T-helper 17 cell (primary cell): ENCODE data around the gene ZDBF2. TPM values are rescaled to one million over a fixed set of nuclear protein-coding genes. Genes with fewer than 3 reads are reported as not detected.
"Not testable (repeated sequence)": the region's sequence is repeated elsewhere in the genome, so short reads cannot be mapped to it uniquely, and the experiment has no call there.

Source experiments
- ATAC-seq: fragments of 150-1000 bp; cut with Tn5 transposase; 2 replicates; pipeline ENCODE4 v1.10.0; 2021; ENCODE audit warnings: mild to moderate bottlenecking, moderate library complexity
- DNase-seq, 3 donors: peaks; one replicate each; pipeline versions ENCODE4 v3.0.0 to v3.0.0-alpha.2; 2020 to 2021
- H3K9me3 ChIP-seq: one replicate; pipeline ENCODE4 v1.7.0; 2013; ENCODE audit warnings: low read length, mild to moderate bottlenecking; ENCODE audit not compliant: control insufficient read depth, poor library complexity, severe bottlenecking
- H3K27ac Mint-ChIP-seq: one replicate; pipeline ENCODE4 v1.8.0; 2022; ENCODE audit warnings: mild to moderate bottlenecking, moderate library complexity, mixed read lengths
- H3K27me3 Mint-ChIP-seq: one replicate; pipeline ENCODE4 v1.8.0; 2022; ENCODE audit warnings: mixed read lengths
- H3K36me3 Mint-ChIP-seq: one replicate; pipeline ENCODE4 v1.8.0; 2022; ENCODE audit warnings: low read depth, mixed read lengths
- H3K4me1 Mint-ChIP-seq: one replicate; pipeline ENCODE4 v1.8.0; 2022; ENCODE audit warnings: mild to moderate bottlenecking, mixed read lengths
- H3K4me3 Mint-ChIP-seq: one replicate; pipeline ENCODE4 v1.8.0; 2022; ENCODE audit warnings: mild to moderate bottlenecking, moderate library complexity, mixed read lengths
- total RNA-seq, 4 donors: library from RNA in 2 of 4; stranded (reverse) in 2 of 4; gene quantifications; one replicate each; pipeline ENCODE4 v1.2.3 and lab custom pipeline; 2022 to 2026

Gene ZDBF2
- total RNA-seq, 2 donors from 2014 or later: 14.0 to 23.2 TPM

DNA sequence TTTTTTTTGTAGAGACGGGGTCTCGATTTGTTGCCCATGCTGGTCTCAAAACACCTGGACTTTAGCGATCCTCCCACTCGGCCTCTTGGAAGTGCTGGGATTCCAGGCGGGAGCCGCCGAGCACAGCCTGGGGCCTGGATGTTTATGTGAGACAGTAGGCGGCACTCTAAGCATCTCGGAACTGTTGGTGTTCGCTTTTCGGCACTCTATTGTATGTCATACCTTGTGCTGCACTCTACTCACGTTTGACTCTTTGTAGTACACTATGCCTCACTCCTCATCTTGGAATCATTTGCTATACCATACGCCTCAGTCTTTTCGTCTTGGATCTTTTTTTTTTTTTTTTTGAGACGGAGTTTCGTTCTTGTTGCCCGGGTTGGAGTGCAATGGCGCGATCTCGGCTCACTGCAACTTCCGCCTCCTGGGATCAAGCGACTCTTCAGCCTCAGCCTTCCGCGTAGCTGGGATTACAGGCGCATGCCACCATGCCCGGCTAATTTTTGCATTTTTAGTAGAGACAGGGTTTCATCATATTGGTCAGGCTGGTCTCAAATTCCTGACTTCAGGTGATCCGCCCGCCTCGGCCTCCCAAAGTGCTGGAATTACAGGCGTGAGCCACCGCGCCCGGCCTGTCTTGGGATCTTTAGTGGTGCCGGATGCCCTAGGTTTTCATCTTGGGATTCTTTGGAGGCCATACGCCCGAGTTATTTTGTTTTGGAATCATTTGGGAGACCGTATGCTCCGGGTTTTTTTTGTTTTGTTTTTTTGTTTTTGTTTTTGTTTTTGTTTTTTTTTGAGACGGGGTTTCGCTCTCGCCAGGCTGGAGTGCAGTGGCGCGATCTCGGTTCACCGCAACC lies 24.2 kb upstream of the ZDBF2 start:
- Mint-ChIP-seq H3K36me3 (peaks cover 2% of the 10 kb centered on the region), H3K27me3 (peaks cover 54% of the 10 kb centered on the region), H3K27ac (no peak overlapping the region), H3K4me3 (peak overlapping the region; percentile 80), H3K4me1 (peaks cover 3% of the 10 kb centered on the region)
- peak; percentile 74 for ATAC-seq
- no peak for DNase-seq
- H3K9me3 ChIP-seq: no peaks in the 10 kb centered on the region

DNA sequence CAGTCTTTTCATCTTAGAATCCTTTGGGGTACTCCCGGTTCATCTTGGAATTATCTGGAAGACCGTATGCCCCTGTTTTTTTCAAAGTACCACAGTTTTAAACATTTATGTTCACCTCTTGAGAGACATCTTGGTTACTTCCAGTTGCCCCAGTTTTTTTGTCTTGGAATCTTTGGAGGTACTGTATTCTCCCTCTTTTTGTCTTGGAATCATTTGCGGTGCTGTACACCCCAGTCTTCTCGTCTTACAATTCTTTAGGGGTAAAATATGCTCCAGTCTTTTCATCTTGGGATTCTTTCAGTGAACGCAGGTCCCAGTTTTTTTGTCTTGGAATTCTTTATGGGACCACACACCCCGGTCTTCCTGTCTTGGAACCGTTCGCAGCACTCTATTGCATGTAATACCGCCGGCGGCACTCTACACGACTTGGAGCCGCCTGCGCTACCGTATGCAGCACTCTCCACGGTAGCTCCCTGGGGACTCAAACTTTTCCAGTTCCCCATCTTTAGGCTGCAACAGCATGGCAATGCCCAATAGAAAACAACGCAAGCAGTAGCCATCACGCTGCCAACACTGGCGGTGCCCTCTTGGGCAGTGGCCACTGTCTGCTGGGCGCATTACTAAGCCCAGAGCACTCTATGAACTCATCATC lies 21.2 kb upstream of the ZDBF2 start:
- Mint-ChIP-seq H3K4me1 (peaks cover 5% of the 10 kb centered on the region), H3K27ac (peak overlapping the region; percentile 27), H3K4me3 (no peak overlapping the region), H3K27me3 (peaks cover 61% of the 10 kb centered on the region), H3K36me3 (peaks cover 5% of the 10 kb centered on the region)
- ATAC-seq (no peak), DNase-seq (no peak)
- no peaks in the 10 kb centered on the region for H3K9me3 ChIP-seq

DNA sequence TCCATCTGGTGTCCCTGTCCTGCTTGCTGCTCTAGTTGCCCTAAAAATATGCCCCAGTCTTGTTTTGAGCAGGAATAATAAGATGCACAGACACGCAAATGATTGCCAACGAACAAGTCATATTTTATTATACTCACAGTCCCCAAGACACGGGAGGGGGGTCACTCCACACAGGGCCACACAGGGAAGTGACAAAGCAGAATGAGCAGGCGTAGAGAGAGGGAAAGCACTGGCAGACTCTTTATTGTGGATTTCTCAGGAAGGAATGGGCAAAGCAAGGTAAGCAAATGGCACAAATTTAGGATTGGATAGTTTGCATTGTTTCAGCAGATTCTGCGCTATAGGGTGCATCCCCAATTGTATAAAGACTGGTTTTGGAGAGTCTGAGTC lies 20.7 kb upstream of the ZDBF2 start:
- Mint-ChIP-seq H3K36me3 (peaks cover 5% of the 10 kb centered on the region), H3K4me3 (no peak overlapping the region), H3K27ac (no peak overlapping the region), H3K4me1 (peaks cover 5% of the 10 kb centered on the region), H3K27me3 (peaks cover 61% of the 10 kb centered on the region)
- no peak for ATAC-seq
- no peak for DNase-seq
- no peaks in the 10 kb centered on the region for H3K9me3 ChIP-seq

DNA sequence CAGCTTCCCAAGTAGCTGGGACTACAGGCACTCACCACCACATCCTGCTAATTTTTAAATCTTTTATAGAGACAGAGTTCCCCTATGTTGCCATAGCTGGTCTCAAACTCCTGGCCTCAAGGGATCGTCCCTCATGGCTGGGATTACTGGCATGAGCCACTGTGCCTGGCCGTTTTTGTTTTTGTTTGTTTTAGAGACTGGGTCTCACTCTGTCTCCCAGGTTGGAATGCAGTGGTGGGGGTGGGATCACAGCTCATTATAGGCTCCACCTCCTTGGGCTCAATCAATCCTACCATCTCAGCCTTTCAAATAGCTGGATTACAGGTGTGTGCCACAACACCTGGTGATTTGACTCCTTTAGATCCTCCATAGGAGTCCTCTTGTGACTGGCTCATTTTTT lies 19.5 kb upstream of the ZDBF2 start:
- no peak for ATAC-seq
- Mint-ChIP-seq H3K36me3 (peaks cover 8% of the 10 kb centered on the region), H3K4me3 (no peak overlapping the region), H3K4me1 (peaks cover 9% of the 10 kb centered on the region), H3K27me3 (peaks cover 63% of the 10 kb centered on the region), H3K27ac (no peak overlapping the region)
- no peaks in the 10 kb centered on the region for H3K9me3 ChIP-seq
- no peak for DNase-seq

DNA sequence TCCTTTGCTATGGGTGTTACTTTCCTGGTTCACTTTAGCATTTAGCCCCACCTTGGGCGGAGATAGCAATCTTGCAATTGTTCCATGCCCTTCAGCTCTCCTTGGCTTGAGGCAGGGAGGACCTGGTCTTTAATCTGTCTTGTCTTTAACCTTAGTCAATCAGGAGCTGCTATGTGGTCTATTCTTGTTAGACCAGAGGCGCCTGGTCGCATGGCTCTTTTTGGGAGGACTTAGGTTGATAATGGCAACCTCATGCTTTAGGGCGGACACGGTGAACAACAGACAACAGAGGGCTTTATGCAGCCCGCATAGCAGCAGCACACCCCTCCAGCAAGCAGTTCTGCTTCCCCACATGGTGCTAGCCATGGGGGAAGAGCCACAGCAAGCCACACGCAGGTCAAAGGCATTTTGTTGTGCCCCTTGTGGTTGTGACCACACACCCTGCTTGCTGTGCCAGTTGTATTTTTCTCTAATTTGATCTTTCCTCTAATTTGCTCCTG lies 17.7 kb upstream of the ZDBF2 start:
- no peak overlapping the region for H3K4me3 Mint-ChIP-seq
- H3K9me3 ChIP-seq: no peaks in the 10 kb centered on the region
- ATAC-seq: no peak
- peaks cover 16% of the 10 kb centered on the region for H3K4me1 Mint-ChIP-seq
- peaks cover 8% of the 10 kb centered on the region for H3K36me3 Mint-ChIP-seq
- peaks cover 66% of the 10 kb centered on the region for H3K27me3 Mint-ChIP-seq
- H3K27ac Mint-ChIP-seq: no peak overlapping the region
- no peak for DNase-seq

DNA sequence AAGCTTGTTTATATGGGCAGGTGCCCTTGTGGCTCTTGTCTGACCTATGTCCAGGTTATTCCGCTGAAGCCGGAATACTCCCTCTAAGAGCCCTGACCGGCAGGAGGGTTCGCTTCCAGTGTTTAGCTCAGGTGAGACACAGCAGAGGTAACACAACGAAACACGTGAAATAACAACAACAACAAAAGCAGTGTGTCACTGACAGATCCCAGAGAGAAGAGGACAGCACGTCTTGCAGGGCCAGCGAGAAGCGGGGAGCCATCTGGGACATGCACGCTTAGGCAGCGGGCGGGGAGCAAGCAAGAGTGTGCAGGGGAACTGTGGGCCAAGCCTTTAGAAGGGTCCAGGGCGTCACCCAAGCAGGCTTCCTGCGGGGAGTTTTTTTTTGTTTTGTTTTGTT lies 17.1 kb upstream of the ZDBF2 start:
- Mint-ChIP-seq H3K4me1 (peaks cover 16% of the 10 kb centered on the region), H3K27ac (no peak overlapping the region)

DNA sequence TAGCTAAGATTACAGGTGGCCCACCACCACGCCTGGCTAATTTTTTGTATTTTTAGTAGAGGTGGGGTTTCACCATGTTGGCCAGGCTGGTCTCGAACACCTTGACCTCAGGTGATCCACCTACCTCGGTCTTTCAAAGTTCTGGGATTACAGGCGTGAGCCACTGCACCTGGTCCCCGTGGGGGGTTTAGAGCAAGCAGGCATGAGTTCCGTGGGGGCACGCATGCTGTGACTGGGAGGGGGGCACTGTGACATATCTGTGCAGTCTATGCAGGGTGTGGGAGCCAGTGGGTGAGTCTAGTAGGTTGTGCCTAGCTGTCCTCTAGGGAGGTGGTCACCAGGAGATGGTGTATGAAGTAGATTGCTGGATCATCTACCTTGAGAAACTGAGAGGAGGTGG lies 16.6 kb upstream of the ZDBF2 start:
- Mint-ChIP-seq H3K27ac (no peak overlapping the region), H3K36me3 (peaks cover 6% of the 10 kb centered on the region), H3K4me3 (no peak overlapping the region), H3K27me3 (peaks cover 69% of the 10 kb centered on the region), H3K4me1 (peaks cover 17% of the 10 kb centered on the region)
- no peak for DNase-seq
- ATAC-seq: no peak
- H3K9me3 ChIP-seq: no peaks in the 10 kb centered on the region

More for the DNA sequence above, 17.1 kb upstream of the ZDBF2 start:
- H3K36me3 Mint-ChIP-seq: peaks cover 8% of the 10 kb centered on the region
- H3K27me3 Mint-ChIP-seq: peaks cover 69% of the 10 kb centered on the region
- no peak for ATAC-seq
- H3K4me3 Mint-ChIP-seq: no peak overlapping the region
- DNase-seq: no peak
- no peaks in the 10 kb centered on the region for H3K9me3 ChIP-seq

DNA sequence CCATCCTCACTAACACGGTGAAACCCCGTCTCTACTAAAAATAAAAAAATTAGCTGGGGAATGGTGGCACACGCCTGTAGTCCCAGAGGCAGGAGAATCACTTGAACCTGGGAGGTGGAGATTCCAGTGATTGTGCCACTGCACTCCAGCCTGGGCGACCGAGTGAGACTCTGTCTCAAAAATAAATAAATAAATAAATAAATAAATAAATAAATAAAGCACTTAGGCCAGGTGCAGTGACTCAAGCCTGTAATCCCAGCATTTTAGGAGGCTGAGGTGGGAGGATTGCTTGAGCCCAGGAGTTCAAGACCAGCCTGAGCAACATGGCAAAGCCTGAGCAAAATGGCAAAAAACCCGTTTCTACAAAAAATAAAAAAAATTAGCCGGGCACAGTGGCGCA lies 15.8 kb upstream of the ZDBF2 start:
- not testable (repeated sequence) for H3K27ac Mint-ChIP-seq, H3K36me3 Mint-ChIP-seq, DNase-seq, H3K4me3 Mint-ChIP-seq, H3K9me3 ChIP-seq, ATAC-seq
- H3K4me1 Mint-ChIP-seq: peaks cover 18% of the 10 kb centered on the region
- peaks cover 69% of the 10 kb centered on the region for H3K27me3 Mint-ChIP-seq

DNA sequence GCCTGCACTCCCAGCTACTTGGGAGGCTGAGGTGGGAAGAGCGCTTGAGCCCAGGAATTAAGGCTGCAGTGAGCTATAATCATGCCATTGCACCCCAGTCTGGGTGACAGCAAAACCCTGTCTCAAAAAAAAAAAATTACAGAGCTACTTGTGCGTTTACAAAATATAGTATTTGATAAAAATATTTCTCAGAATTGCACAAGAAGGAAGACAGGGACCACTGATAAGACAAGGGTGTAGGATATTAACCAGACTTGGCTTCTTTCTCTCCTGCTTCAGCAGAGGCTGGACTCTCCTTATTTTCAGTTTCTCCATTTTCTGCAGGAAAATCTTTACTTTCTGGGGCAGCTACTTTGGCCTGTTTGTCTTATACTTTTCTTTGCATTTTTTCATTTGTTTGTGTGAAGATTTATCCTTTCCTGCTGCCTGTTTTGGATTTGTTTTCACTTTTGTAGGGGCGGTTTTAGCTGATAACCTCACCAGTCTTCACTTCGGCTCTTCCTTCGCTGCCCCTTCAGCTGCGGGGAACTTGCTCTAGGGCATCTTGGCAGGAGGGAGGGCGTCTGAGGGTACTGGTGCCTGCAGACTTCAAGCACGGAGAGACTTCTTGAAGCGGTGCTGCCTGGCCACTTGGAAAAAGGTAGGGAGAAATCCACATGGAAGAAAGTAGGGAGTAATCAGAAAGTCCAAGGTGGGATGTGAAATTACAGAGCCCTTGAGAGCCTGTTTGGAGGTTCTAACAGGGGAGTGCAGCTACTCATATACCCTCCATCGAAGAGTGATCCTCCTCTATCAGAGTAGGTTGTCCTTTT lies 14.9 kb upstream of the ZDBF2 start:
- Mint-ChIP-seq H3K27ac (no peak overlapping the region), H3K36me3 (peaks cover 8% of the 10 kb centered on the region), H3K4me1 (peaks cover 22% of the 10 kb centered on the region), H3K4me3 (peak overlapping the region; percentile 58), H3K27me3 (peaks cover 72% of the 10 kb centered on the region)
- no peak for DNase-seq
- no peak for ATAC-seq
- H3K9me3 ChIP-seq: no peaks in the 10 kb centered on the region

DNA sequence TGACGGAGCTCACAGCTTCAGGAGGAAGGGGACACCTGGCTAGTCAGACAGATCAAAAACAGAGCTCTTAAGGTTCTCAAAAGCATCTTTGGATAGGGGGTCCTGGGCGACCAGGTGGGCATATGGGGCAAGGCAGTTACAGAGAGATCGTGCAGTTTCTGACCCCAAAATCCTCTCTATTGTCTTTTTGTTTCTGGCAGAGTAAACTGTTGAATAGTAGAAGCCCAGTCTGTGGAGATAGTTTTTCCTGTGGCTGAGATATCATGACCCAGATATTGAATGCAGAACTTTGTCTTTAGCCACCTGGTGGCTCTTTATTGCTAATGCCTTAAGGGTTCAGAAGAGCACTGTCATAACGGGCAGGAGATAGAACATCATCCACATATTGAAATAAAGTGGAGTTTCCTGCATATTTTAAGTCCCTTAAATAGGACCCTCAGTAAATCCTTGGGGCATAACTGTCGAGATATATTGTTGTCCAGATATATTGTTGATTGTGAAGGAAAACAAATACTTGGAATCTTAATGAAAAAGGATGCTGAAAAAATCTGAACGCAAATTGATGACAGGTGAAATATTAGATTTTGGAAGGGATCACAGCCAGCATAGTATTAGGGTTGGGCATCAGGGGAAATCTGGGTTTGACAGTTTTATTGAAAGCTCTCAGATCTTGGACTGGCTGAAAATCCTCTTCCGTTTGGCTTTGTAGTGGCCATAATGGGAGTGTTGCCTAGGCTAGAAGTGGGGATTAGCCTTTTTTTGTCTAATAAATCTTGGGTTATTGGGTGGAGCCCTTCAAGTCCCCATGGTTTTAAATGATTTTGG lies 14.1 kb upstream of the ZDBF2 start:
- Mint-ChIP-seq H3K27me3 (peaks cover 72% of the 10 kb centered on the region), H3K36me3 (peaks cover 8% of the 10 kb centered on the region), H3K4me3 (no peak overlapping the region), H3K27ac (no peak overlapping the region), H3K4me1 (peaks cover 22% of the 10 kb centered on the region)
- ATAC-seq (peak; percentile 76), DNase-seq (no peak)
- no peaks in the 10 kb centered on the region for H3K9me3 ChIP-seq

DNA sequence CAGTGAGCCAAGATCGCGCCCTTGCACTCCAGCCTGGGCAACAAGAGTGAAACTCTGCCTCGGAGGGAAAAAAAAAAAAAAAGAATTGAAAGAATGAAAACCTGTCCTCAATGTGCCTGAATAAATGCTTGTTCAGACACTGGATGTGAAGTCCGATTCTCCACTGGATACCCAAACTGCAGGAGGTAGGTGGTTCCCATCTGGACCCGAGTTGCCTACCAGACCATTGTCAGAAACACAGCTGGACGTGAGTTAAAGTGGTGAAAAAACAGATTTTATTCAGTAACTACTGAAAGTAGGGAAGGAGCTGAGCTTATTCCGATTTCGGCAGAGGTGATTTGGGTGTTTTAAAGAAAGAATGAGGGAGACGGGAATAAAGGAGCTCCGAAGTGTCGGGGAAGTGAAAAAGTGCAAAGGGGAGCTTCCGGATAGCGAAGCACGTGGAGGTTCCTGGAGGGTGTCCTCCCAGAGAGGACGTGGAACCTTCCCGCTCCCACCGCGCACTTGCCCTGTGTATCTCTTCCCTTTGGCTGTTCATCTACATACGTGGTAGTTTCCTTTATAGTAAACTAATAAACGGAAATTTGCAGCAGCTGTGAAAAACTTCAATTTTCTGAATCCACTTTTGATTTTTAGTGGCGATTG lies 10.4 kb upstream of the ZDBF2 start:
- H3K9me3 ChIP-seq: no peaks in the 10 kb centered on the region
- ATAC-seq (no peak), DNase-seq (no peak)
- H3K27me3 Mint-ChIP-seq: peaks cover 83% of the 10 kb centered on the region
- H3K36me3 Mint-ChIP-seq: peaks cover 5% of the 10 kb centered on the region
- H3K4me3 Mint-ChIP-seq: peak overlapping the region; percentile 52
- H3K4me1 Mint-ChIP-seq: peaks cover 20% of the 10 kb centered on the region
- no peak overlapping the region for H3K27ac Mint-ChIP-seq
